H1 (cell line): Measurements from ENCODE around the gene SGPP2. TPM values are rescaled to one million over a fixed set of nuclear protein-coding genes. Genes with fewer than 3 reads are reported as not detected.

ENCODE experiments used
- CTCF ChIA-PET: fragments of 300-600 bp; sonication (Branson Sonifier 250); formaldehyde crosslinking; loops from one replicate; lab custom pipeline; 2021; ENCODE audit not compliant: partially characterized antibody; lab: Charles Lee
- POLR2A ChIA-PET: fragments of 300-600 bp; sonication (Branson Sonifier 250); formaldehyde crosslinking; loops from one replicate; lab custom pipeline; 2021; ENCODE audit warnings: inconsistent platforms; ENCODE audit not compliant: partially characterized antibody; lab: Charles Lee
- DNase-seq, 2 experiments: peaks; one replicate each; pipeline versions ENCODE4 v3.0.0 to v3.0.0-alpha.2; 2010 to 2022; ENCODE audit warnings: low spot score in 2 of 2, low read depth in 1 of 2, mixed read lengths in 1 of 2
- FAIRE-seq: peaks from 2 replicates; lab custom pipeline; 2011; peaks lifted over from hg19 to GRCh38; lab: Jason Lieb, UNC
- H2AFZ ChIP-seq: 2 replicates; pipeline ENCODE4 v1.8.1; 2012; ENCODE audit warnings: low read length, inconsistent platforms
- H2AK5ac ChIP-seq: 2 replicates; pipeline ENCODE4 v1.6.1; 2013; ENCODE audit warnings: low read depth, low read length
- H2BK120ac ChIP-seq: replicated peaks from 2 replicates; pipeline ENCODE3; 2013; ENCODE audit warnings: low read depth, low read length, inconsistent platforms
- H2BK12ac ChIP-seq: 2 replicates; pipeline ENCODE4 v1.6.1; 2013; ENCODE audit warnings: low read depth, low read length
- H2BK15ac ChIP-seq: 2 replicates; pipeline ENCODE4 v1.6.1; 2013; ENCODE audit warnings: low read length
- H2BK20ac ChIP-seq: 2 replicates; pipeline ENCODE4 v1.6.1; 2013; ENCODE audit warnings: low read length
- H2BK5ac ChIP-seq: 2 replicates; pipeline ENCODE4 v1.6.1; 2013; ENCODE audit warnings: low read depth, low read length
- H3K14ac ChIP-seq: 2 replicates; pipeline ENCODE4 v1.6.1; 2013; ENCODE audit warnings: inconsistent platforms; ENCODE audit not compliant: insufficient read length
- H3K18ac ChIP-seq: 2 replicates; pipeline ENCODE4 v1.6.1; 2013; ENCODE audit warnings: low read length; ENCODE audit errors: extremely low read depth
- H3K23ac ChIP-seq: 2 replicates; pipeline ENCODE4 v1.6.1; 2013; ENCODE audit warnings: inconsistent platforms; ENCODE audit not compliant: insufficient read length
- H3K23me2 ChIP-seq: 2 replicates; pipeline ENCODE4 v1.6.1; 2013; ENCODE audit warnings: low read depth, low read length
- H3K27ac ChIP-seq: 2 replicates; pipeline ENCODE4 v1.6.1; 2011; ENCODE audit warnings: low read depth, low read length, inconsistent platforms
- H3K27me3 ChIP-seq, 4 experiments: replicated peaks in 1 of 4; 1 replicate in 1 of 4; 2 replicates in 3 of 4; pipeline versions ENCODE4 v1.6.1 to v1.8.1; 2011 to 2013; ENCODE audit warnings: low read length in 3 of 4, mild to moderate bottlenecking in 3 of 4, inconsistent platforms in 2 of 4, mixed read lengths in 2 of 4, moderate library complexity in 1 of 4; ENCODE audit not compliant: control insufficient read depth in 3 of 4, insufficient read depth in 3 of 4; ENCODE audit errors: extremely low read depth in 1 of 4
- H3K36me3 ChIP-seq, 4 experiments: 2 replicates each; pipeline versions ENCODE4 v1.6.1 to v1.8.1; 2011 to 2013; ENCODE audit warnings: mild to moderate bottlenecking in 4 of 4, low read length in 3 of 4, moderate library complexity in 2 of 4, control low read depth in 1 of 4, inconsistent platforms in 1 of 4; ENCODE audit not compliant: insufficient read depth in 4 of 4, control insufficient read depth in 2 of 4
- H3K4ac ChIP-seq: replicated peaks from 2 replicates; pipeline ENCODE3; 2013; ENCODE audit warnings: low read length, low read depth, mixed read lengths, inconsistent platforms; ENCODE audit not compliant: insufficient read length
- H3K4me1 ChIP-seq, 4 experiments: replicated peaks in 1 of 4; 1 replicate in 1 of 4; 2 replicates in 3 of 4; pipeline versions ENCODE4 v1.6.1 to v1.8.1; 2011 to 2013; ENCODE audit warnings: low read length in 3 of 4, inconsistent platforms in 2 of 4, mixed read lengths in 1 of 4; ENCODE audit not compliant: insufficient read depth in 4 of 4, control insufficient read depth in 3 of 4
- H3K4me2 ChIP-seq, 2 experiments: 2 replicates each; pipeline versions ENCODE4 v1.6.1 to v1.8.1; 2011 to 2013; ENCODE audit warnings: low read depth in 2 of 2, low read length in 2 of 2, control low read depth in 1 of 2, inconsistent platforms in 1 of 2, mild to moderate bottlenecking in 1 of 2; ENCODE audit not compliant: insufficient read depth in 1 of 2
- H3K4me3 ChIP-seq, 4 experiments: fragments of 200-600, 300-600 bp in 1 of 4; sonication (generic), shearing (Covaris generic), sonication (Bioruptor Twin) in 1 of 4; 2 replicates each; pipeline versions ENCODE4 v1.5.1 to v1.8.1; 2011 to 2016; ENCODE audit warnings: low read length in 4 of 4, low read depth in 3 of 4, control low read depth in 2 of 4, inconsistent platforms in 2 of 4, mild to moderate bottlenecking in 2 of 4, mixed read lengths in 1 of 4, moderate library complexity in 1 of 4; ENCODE audit not compliant: insufficient read depth in 2 of 4; ENCODE audit errors: extremely low read depth in 1 of 4
- H3K56ac ChIP-seq: replicated peaks from 2 replicates; pipeline ENCODE3; 2013; ENCODE audit warnings: low read depth, mild to moderate bottlenecking, mixed read lengths, low read length, inconsistent platforms; ENCODE audit not compliant: insufficient read length
- H3K79me1 ChIP-seq: 2 replicates; pipeline ENCODE4 v1.6.1; 2013; ENCODE audit warnings: low read depth, low read length, control low read depth
- H3K79me2 ChIP-seq, 2 experiments: 2 replicates each; pipeline versions ENCODE4 v1.6.1 to v1.8.1; 2012 to 2013; ENCODE audit warnings: low read length in 2 of 2, mild to moderate bottlenecking in 2 of 2, inconsistent platforms in 1 of 2; ENCODE audit not compliant: insufficient read depth in 2 of 2, control insufficient read depth in 1 of 2
- H3K9ac ChIP-seq, 4 experiments: replicated peaks in 1 of 4; 1 replicate in 1 of 4; 2 replicates in 3 of 4; pipeline versions ENCODE4 v1.6.1 to v1.8.1; 2011 to 2013; ENCODE audit warnings: low read depth in 3 of 4, low read length in 3 of 4, control low read depth in 2 of 4, mild to moderate bottlenecking in 2 of 4, moderate library complexity in 2 of 4, inconsistent platforms in 1 of 4; ENCODE audit errors: extremely low read depth in 1 of 4
- H3K9me3 ChIP-seq, 2 experiments: 2 replicates each; pipeline versions ENCODE4 v1.6.1 to v1.8.1; 2012 to 2013; ENCODE audit warnings: mild to moderate bottlenecking in 2 of 2, moderate library complexity in 2 of 2, control low read depth in 1 of 2, inconsistent platforms in 1 of 2, low read depth in 1 of 2, low read length in 1 of 2, mixed read lengths in 1 of 2; ENCODE audit not compliant: insufficient read depth in 2 of 2
- H4K20me1 ChIP-seq, 2 experiments: replicated peaks in 1 of 2; 2 replicates each; pipeline versions ENCODE3 to v1.8.1; 2011 to 2013; ENCODE audit warnings: inconsistent platforms in 2 of 2, low read length in 2 of 2, mild to moderate bottlenecking in 1 of 2; ENCODE audit not compliant: insufficient read depth in 2 of 2, control insufficient read depth in 1 of 2
- H4K5ac ChIP-seq: 2 replicates; pipeline ENCODE4 v1.6.1; 2013; ENCODE audit warnings: low read length, low read depth, mixed read lengths, inconsistent platforms; ENCODE audit not compliant: insufficient read length
- H4K8ac ChIP-seq: 2 replicates; pipeline ENCODE4 v1.8.0; 2013; ENCODE audit warnings: mild to moderate bottlenecking, moderate library complexity, low read length, inconsistent platforms; ENCODE audit not compliant: insufficient read depth; ENCODE audit errors: extremely low read depth
- H4K91ac ChIP-seq: replicated peaks from 2 replicates; pipeline ENCODE3; 2013; ENCODE audit warnings: low read length, mixed read lengths, inconsistent platforms; ENCODE audit not compliant: insufficient read length
- BRCA1 ChIP-seq: IDR thresholded peaks from 2 replicates; pipeline ENCODE4 v1.6.1; 2012; ENCODE audit warnings: low read depth, low read length, improper control_type of control experiment
- CBX5 ChIP-seq: fragments of 300-800, 300-1000 bp; sonication (generic); IDR thresholded peaks from 2 replicates; pipeline ENCODE4 v1.7.1; 2016; ENCODE audit warnings: antibody characterized with exemption, low read length, low read depth
- CBX8 ChIP-seq: fragments of 300-800, 300-1000 bp; sonication (generic); IDR thresholded peaks from 2 replicates; pipeline ENCODE4 v1.7.1; 2016; ENCODE audit warnings: low read depth, low read length, borderline replicate concordance
- HDAC6 ChIP-seq: IDR thresholded peaks from one replicate; pipeline ENCODE4 v1.7.1; 2012; ENCODE audit warnings: low read depth, mild to moderate bottlenecking, inconsistent platforms, low read length, moderate library complexity
- JUN ChIP-seq: IDR thresholded peaks from 2 replicates; pipeline ENCODE4 v1.6.1; 2011; ENCODE audit warnings: low read depth, mild to moderate bottlenecking, improper control_type of control experiment, low read length
- KDM5A ChIP-seq: fragments of 200-600 bp; IDR thresholded peaks from 2 replicates; pipeline ENCODE4 v1.7.1; 2012; ENCODE audit warnings: mild to moderate bottlenecking, low read length, inconsistent platforms, mixed read lengths
- POU5F1 ChIP-seq: IDR thresholded peaks from 2 replicates; pipeline ENCODE4 v1.6.1; 2011; ENCODE audit warnings: low read depth, mild to moderate bottlenecking, low read length, moderate library complexity
- RBBP5 ChIP-seq: IDR thresholded peaks from 2 replicates; pipeline ENCODE4 v1.7.1; 2012; ENCODE audit warnings: low read depth, mild to moderate bottlenecking, inconsistent platforms, low read length, moderate library complexity, borderline replicate concordance
- RXRA ChIP-seq: IDR thresholded peaks from 2 replicates; pipeline ENCODE4 v1.6.1; 2011; ENCODE audit warnings: low read depth, mild to moderate bottlenecking, low read length, moderate library complexity; ENCODE audit not compliant: insufficient read depth
- SIN3A ChIP-seq, 2 experiments: IDR thresholded peaks in 1 of 2; conservative IDR thresholded peaks in 1 of 2; 2 replicates each; pipeline ENCODE4 v1.6.1; 2011 to 2012; ENCODE audit warnings: low read length in 2 of 2, improper control_type of control experiment in 1 of 2, low read depth in 1 of 2, mild to moderate bottlenecking in 1 of 2
- TAF7 ChIP-seq: optimal IDR thresholded peaks from 2 replicates; pipeline ENCODE3; 2011; ENCODE audit warnings: low read depth, mild to moderate bottlenecking, inconsistent platforms, low read length, moderate library complexity, borderline replicate concordance
- YY1 ChIP-seq: IDR thresholded peaks from 2 replicates; pipeline ENCODE4 v1.6.1; 2011; ENCODE audit warnings: low read depth, mild to moderate bottlenecking, low read length
- WGBS, 2 experiments: shearing (Covaris generic) in 1 of 2; methylation state at CpG; one replicate each; pipeline versions ENCODE4 v1.1.6 to v1.1.7; 2013 to 2015; ENCODE audit warnings: low lambda C conversion rate in 2 of 2, mixed read lengths in 2 of 2, inconsistent platforms in 1 of 2, low coverage in 1 of 2, missing lambda C conversion rate in 1 of 2; ENCODE audit not compliant: insufficient replicate concordance in 2 of 2, insufficient coverage in 1 of 2, insufficient read length in 1 of 2; ENCODE audit errors: extremely low coverage in 1 of 2, missing lambda C conversion rate in 1 of 2; 5-methylcytosine and 5-hydroxymethylcytosine counted together
- polyA plus RNA-seq, 7 experiments: library from polyadenylated mRNA; depleted of rRNA in 3 of 7; stranded (reverse) in 5 of 7; unstranded in 2 of 7; fragments of >200 nt in 5 of 7; fragments of 200-250 nt in 2 of 7; gene quantifications; 1 replicate in 5 of 7; 2 replicates in 1 of 7; 4 replicates in 1 of 7; pipeline versions ENCODE4 v1.2.1 to v1.2.3, GENCODE V29; 2011 to 2013; ENCODE audit warnings: missing spikeins in 2 of 7, mixed read lengths in 2 of 7
- total RNA-seq: library from RNA; stranded (reverse); fragmentation: NEBNext Ultra II Directional; extraction: Animal tissue kit (Norgen Biotek cat#: 25700); gene quantifications from 2 replicates; pipeline ENCODE4 v1.2.1, GENCODE V29; 2021

The SGPP2 gene
- total and polyA plus RNA-seq, 2 of the 8 experiments (the other 6 are each of a cell fraction or from before 2014, with no cell fraction given), result 0.29 TPM; not detected in 1

DNA sequence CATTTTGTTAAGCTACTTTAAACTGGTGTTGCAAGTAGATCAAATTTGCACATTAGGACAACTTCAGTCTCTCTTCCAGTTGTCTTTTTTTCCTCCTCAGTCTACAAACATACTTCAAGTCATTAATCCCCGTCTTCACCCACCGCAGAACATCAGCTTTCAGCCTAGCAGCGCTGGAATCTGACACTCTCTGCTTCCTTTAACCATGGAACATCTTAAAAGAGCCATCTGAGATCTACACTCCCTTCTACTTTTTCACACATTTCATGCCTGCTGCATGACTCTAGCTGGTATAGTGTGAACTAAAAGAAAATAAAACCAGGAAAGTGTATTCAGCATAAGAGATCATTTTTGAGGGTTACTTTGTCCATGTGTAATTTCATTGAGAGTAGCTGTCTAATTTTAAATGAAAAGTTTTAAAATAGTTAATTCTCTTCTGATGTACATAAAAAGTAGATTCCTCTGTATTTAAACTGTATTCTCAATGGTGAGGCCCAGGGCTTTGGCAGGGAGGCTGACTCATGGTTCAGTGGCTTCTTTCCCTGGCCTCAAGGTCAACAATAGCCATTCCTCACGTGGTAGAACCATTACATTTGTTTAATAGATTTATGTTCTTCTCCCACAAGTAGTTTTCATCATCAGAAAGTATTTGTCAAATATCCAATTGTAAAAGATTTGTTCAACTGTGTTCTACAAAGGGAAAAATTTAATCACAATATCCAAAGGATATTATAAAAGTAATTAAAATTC is 16.5 kb downstream of the SGPP2 start:
- H3K4me2 ChIP-seq, result no peak overlapping the region
- no peak overlapping the region for H2BK15ac ChIP-seq
- no peak overlapping the region for H4K8ac ChIP-seq
- no peak overlapping the region for H2AK5ac ChIP-seq
- H3K4me1 ChIP-seq, result no peaks in the 10 kb centered on the region
- no peak overlapping the region for H2BK5ac ChIP-seq
- no peaks in the 10 kb centered on the region for H3K79me2 ChIP-seq
- H3K79me1 ChIP-seq, result no peaks in the 10 kb centered on the region
- H4K5ac ChIP-seq, result no peak overlapping the region
- no peak overlapping the region for H3K9ac ChIP-seq
- H3K4me3 ChIP-seq, result no peak overlapping the region
- no peak overlapping the region for H3K18ac ChIP-seq
- H3K4ac ChIP-seq, result no peak overlapping the region
- no peak overlapping the region for H2BK20ac ChIP-seq
- no peaks in the 10 kb centered on the region for H3K27me3 ChIP-seq
- 85% methylated on average over 3 of the region's 4 CpGs; no CpG with 5 or more reads in 1 of the 2 experiments for WGBS, 2 experiments
- no peak overlapping the region for H2AFZ ChIP-seq
- H3K9me3 ChIP-seq, result no peaks in the 10 kb centered on the region
- POLR2A ChIA-PET, result no interaction called here
- no peak overlapping the region for H3K14ac ChIP-seq
- H3K23me2 ChIP-seq, result no peaks in the 10 kb centered on the region
- no peaks in the 10 kb centered on the region for H3K36me3 ChIP-seq
- FAIRE-seq (no peak), DNase-seq (no peak)
- no peak overlapping the region for H4K91ac ChIP-seq
- H3K56ac ChIP-seq, result no peak overlapping the region
- H3K23ac ChIP-seq, result no peak overlapping the region
- CTCF ChIA-PET, result interaction anchor here (1.0 kb wide), 1 partner anchor 113 kb away, joined by 4 read pairs; no protein-coding TSS in a partner anchor
- no peak overlapping the region for H3K27ac ChIP-seq
- H2BK120ac ChIP-seq, result no peak overlapping the region
- no peak overlapping the region for H2BK12ac ChIP-seq
- H4K20me1 ChIP-seq, result no peaks in the 10 kb centered on the region
- no peak for TF ChIP-seq JUN
- no peak for TF ChIP-seq YY1
- TF ChIP-seq CBX8, result no peak
- no peak for TF ChIP-seq SIN3A (conservative IDR thresholded peaks at IDR 0.05 in 1 of 2, IDR thresholded peaks at IDR 0.05 in 1 of 2; ENCODE audit: low read depth in 1 of 2, low read length in 2 of 2)
- TF ChIP-seq RXRA, result no peak
- no peak for TF ChIP-seq RBBP5
- no peak for TF ChIP-seq KDM5A
- TF ChIP-seq CBX5, result no peak
- no peak for TF ChIP-seq TAF7
- no peak for TF ChIP-seq BRCA1
- no peak for TF ChIP-seq POU5F1
- no peak for TF ChIP-seq HDAC6
